Fibroblast of villous mesenchyme (primary cell): ENCODE results near the gene CALM1. TPM values are rescaled to one million over a fixed set of nuclear protein-coding genes. Genes with fewer than 3 reads are reported as not detected.
A peak's percentile ranks its signal among the peaks of the same experiment; 100 is the strongest.

Experiments
- DNase-seq: peaks from one replicate; pipeline ENCODE4 v3.0.0-alpha.2; 2010; ENCODE audit warnings: low read depth
- H3K4me3 ChIP-seq: 2 replicates; pipeline ENCODE4 v1.5.1; 2011; ENCODE audit warnings: low read depth, mild to moderate bottlenecking, low read length
- CTCF ChIP-seq: IDR thresholded peaks from 2 replicates; pipeline ENCODE4 v1.5.1; 2012; ENCODE audit warnings: low read depth, mild to moderate bottlenecking, low read length; ENCODE audit not compliant: insufficient read depth
- total RNA-seq: library from RNA; depleted of rRNA; stranded (reverse); fragments of >200 nt; gene quantifications from 2 replicates; pipeline ENCODE4 v1.2.3, GENCODE V29; 2012

Gene CALM1
- total RNA-seq, 1 donor: 286 TPM

GRCh38 chr14:90383731-90384542 is 12.9 kb upstream of the CALM1 start:
- no peak for TF ChIP-seq CTCF
- DNase-seq: peak; percentile 74
- H3K4me3 ChIP-seq: peak overlapping the region; percentile 77

- H3K4me3 ChIP-seq: no peak overlapping the region
- no peak for TF ChIP-seq CTCF
- DNase-seq: no peak
These were observed 12.3 kb upstream of the CALM1 start for GRCh38 chr14:90384543-90384911.

GRCh38 chr14:90386321-90386720 is 10.5 kb upstream of the CALM1 start:
- no peak for DNase-seq
- no peak for TF ChIP-seq CTCF
- H3K4me3 ChIP-seq: no peak overlapping the region

GRCh38 chr14:90387206-90387760 is 9.5 kb upstream of the CALM1 start:
- DNase-seq: no peak
- H3K4me3 ChIP-seq: no peak overlapping the region
- no peak for TF ChIP-seq CTCF

GRCh38 chr14:90388437-90388836 is 8.4 kb upstream of the CALM1 start:
- peak; percentile 75 for DNase-seq
- TF ChIP-seq CTCF: no peak
- no peak overlapping the region for H3K4me3 ChIP-seq

GRCh38 chr14:90388982-90389381 is 7.8 kb upstream of the CALM1 start:
- no peak for TF ChIP-seq CTCF
- no peak overlapping the region for H3K4me3 ChIP-seq
- DNase-seq: no peak
